HG03520 (cell line): ENCODE results near the gene PPP1R12A.
"Not testable (repeated sequence)": the region's sequence is repeated elsewhere in the genome, so short reads cannot be mapped to it uniquely, and the experiment has no call there.

Experiments
- ATAC-seq: cut with Tn5 transposase; IDR thresholded peaks from one replicate; pipeline ENCODE4 v1.9.1; 2021; ENCODE audit warnings: mild to moderate bottlenecking, moderate library complexity; ENCODE audit not compliant: unreplicated experiment

Gene PPP1R12A

GRCh38 chr12:79935021-79935623 lies at the start of gene PPP1R12A:
PPP1R12A (minus strand) TSS chr12:79935097; CDS start chr12:79934931, 166 bp downstream.
- ATAC-seq: peak; percentile 86

GRCh38 chr12:79983986-79984620 lies 49.2 kb upstream of the PPP1R12A start:
- no peak for ATAC-seq

- ATAC-seq: no peak
These were observed 48.6 kb upstream of the PPP1R12A start for GRCh38 chr12:79983492-79983891.

GRCh38 chr12:79982086-79983062 lies 47.5 kb upstream of the PPP1R12A start:
- no peak for ATAC-seq

GRCh38 chr12:79978692-79979091 lies 43.8 kb upstream of the PPP1R12A start:
- ATAC-seq: no peak

- not testable (repeated sequence) for ATAC-seq
These were observed 43.1 kb upstream of the PPP1R12A start for GRCh38 chr12:79977856-79978460.

- ATAC-seq: no peak
These were observed 40.2 kb upstream of the PPP1R12A start for GRCh38 chr12:79975143-79975542.

GRCh38 chr12:79973801-79974200 lies 38.9 kb upstream of the PPP1R12A start:
- ATAC-seq: no peak

- ATAC-seq: no peak
These were observed 29.3 kb upstream of the PPP1R12A start for GRCh38 chr12:79964100-79964627.

GRCh38 chr12:79961411-79961810 lies 26.5 kb upstream of the PPP1R12A start:
- no peak for ATAC-seq

GRCh38 chr12:79959484-79959883 lies 24.6 kb upstream of the PPP1R12A start:
- no peak for ATAC-seq

- ATAC-seq: no peak
These were observed 22.0 kb upstream of the PPP1R12A start for GRCh38 chr12:79956896-79957295.

GRCh38 chr12:79955561-79955960 lies 20.7 kb upstream of the PPP1R12A start:
- no peak for ATAC-seq

- ATAC-seq: no peak
These were observed 19.2 kb upstream of the PPP1R12A start for GRCh38 chr12:79954037-79954610.

GRCh38 chr12:79949098-79949497 lies 14.2 kb upstream of the PPP1R12A start:
- no peak for ATAC-seq

- no peak for ATAC-seq
These were observed 10.5 kb upstream of the PPP1R12A start for GRCh38 chr12:79945433-79945832.

GRCh38 chr12:79944565-79944964 lies 9.7 kb upstream of the PPP1R12A start:
- no peak for ATAC-seq

- not testable (repeated sequence) for ATAC-seq
These were observed 7.9 kb upstream of the PPP1R12A start for GRCh38 chr12:79942846-79943245.

- ATAC-seq: no peak
These were observed 4.9 kb upstream of the PPP1R12A start for GRCh38 chr12:79939728-79940310.

GRCh38 chr12:79938843-79939242 lies 3.9 kb upstream of the PPP1R12A start:
- ATAC-seq: no peak
